ENCODE measurements around the gene PSME4. TPM values are rescaled to one million over a fixed set of nuclear protein-coding genes. Genes with fewer than 3 reads are reported as not detected.
A peak's percentile ranks its signal among the peaks of the same experiment; 100 is the strongest.

PSME4 gene
- total RNA-seq, 1 donor: 81.6 TPM

- no peak for TF ChIP-seq CTCF (IDR thresholded peaks at IDR 0.05; ENCODE audit: insufficient read depth, low read depth, low read length)
- DNase-seq (ENCODE audit: low read depth): no peak
- no peak overlapping the region for H3K4me3 ChIP-seq (ENCODE audit: low read depth, low read length)
These were observed 10.3 kb downstream of the PSME4 start for GRCh38 chr2:53960476-53960875.

GRCh38 chr2:53958443-53958842 lies 12.3 kb downstream of the PSME4 start:
- H3K4me3 ChIP-seq (ENCODE audit: low read depth, low read length): no peak overlapping the region
- no peak for TF ChIP-seq CTCF (IDR thresholded peaks at IDR 0.05; ENCODE audit: insufficient read depth, low read depth, low read length)
- DNase-seq (ENCODE audit: low read depth): no peak

GRCh38 chr2:53952519-53952918 lies 18.3 kb downstream of the PSME4 start:
- no peak for DNase-seq (ENCODE audit: low read depth)
- no peak for TF ChIP-seq CTCF (IDR thresholded peaks at IDR 0.05; ENCODE audit: insufficient read depth, low read depth, low read length)
- no peak overlapping the region for H3K4me3 ChIP-seq (ENCODE audit: low read depth, low read length)

- no peak for DNase-seq (ENCODE audit: low read depth)
- no peak for TF ChIP-seq CTCF (IDR thresholded peaks at IDR 0.05; ENCODE audit: insufficient read depth, low read depth, low read length)
- no peak overlapping the region for H3K4me3 ChIP-seq (ENCODE audit: low read depth, low read length)
These were observed 21.3 kb downstream of the PSME4 start for GRCh38 chr2:53949457-53949856.

GRCh38 chr2:53945538-53945937 lies 25.3 kb downstream of the PSME4 start:
- peak; percentile 23 for DNase-seq (ENCODE audit: low read depth)
- no peak for TF ChIP-seq CTCF (IDR thresholded peaks at IDR 0.05; ENCODE audit: insufficient read depth, low read depth, low read length)
- H3K4me3 ChIP-seq (ENCODE audit: low read depth, low read length): no peak overlapping the region

- no peak for DNase-seq (ENCODE audit: low read depth)
- no peak for TF ChIP-seq CTCF (IDR thresholded peaks at IDR 0.05; ENCODE audit: insufficient read depth, low read depth, low read length)
- no peak overlapping the region for H3K4me3 ChIP-seq (ENCODE audit: low read depth, low read length)
These were observed 26.3 kb downstream of the PSME4 start for GRCh38 chr2:53944542-53944941.

GRCh38 chr2:53942280-53942679 lies 28.5 kb downstream of the PSME4 start:
- no peak for TF ChIP-seq CTCF (IDR thresholded peaks at IDR 0.05; ENCODE audit: insufficient read depth, low read depth, low read length)
- no peak overlapping the region for H3K4me3 ChIP-seq (ENCODE audit: low read depth, low read length)
- DNase-seq (ENCODE audit: low read depth): no peak
